ENCODE measurements around the gene HDLBP. TPM values are rescaled to one million over a fixed set of nuclear protein-coding genes. Genes with fewer than 3 reads are reported as not detected.

Gene HDLBP
- total RNA-seq, 2 experiments from 2014 or later, result 170 to 176 TPM

DNA sequence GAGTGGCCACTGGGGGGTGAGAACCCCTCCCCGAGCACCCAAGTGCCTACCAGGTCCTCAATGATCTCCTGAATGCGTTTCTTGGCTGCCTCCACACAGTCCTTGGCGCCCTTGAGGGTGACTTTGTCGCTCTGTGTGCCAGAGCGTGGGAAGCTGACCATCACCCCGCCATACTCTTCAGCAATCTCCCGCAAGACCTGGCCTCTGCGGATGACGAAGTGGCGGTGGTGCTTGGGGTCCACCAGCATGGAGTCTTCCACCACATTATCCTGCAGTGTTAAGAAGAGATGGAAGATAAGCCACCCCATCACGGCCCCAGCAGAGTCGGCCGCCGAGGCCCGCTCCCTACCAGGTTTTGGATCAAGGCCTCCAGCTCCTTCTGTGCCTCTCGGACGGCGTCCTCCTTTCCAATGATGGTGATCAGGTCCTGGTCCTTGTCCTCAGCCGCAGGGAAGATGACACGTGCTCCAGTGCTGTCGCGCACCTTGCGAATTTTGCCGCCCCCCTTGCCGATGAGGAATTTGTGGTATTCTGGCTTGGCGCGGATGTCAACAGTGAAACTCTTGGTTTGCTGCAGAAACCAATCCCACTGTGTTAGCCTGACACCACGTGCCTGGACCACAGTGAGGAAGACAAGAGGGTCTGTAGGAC is 75.8 kb downstream of the HDLBP start:
- H3K79me2 ChIP-seq (ENCODE audit: insufficient read depth, low read depth, low read length), result no peaks in the 10 kb centered on the region
- BruUV-seq (replicated peaks), result no TSS peak
- no peaks in the 10 kb centered on the region for H3K9me2 ChIP-seq (ENCODE audit: insufficient read depth, low read length)
- no peak overlapping the region for H2AFZ ChIP-seq (ENCODE audit: low read length)
- intact Hi-C loops (cut with micrococcal nuclease; ENCODE audit: unreplicated experiment), result no loop called here
- H3K4me2 ChIP-seq (ENCODE audit: low read length), result no peak overlapping the region
- H3K9me3 ChIP-seq (ENCODE audit: low read length), result no peaks in the 10 kb centered on the region
- CTCF ChIA-PET (ENCODE audit: unreplicated experiment), result no interaction called here
- no peak for TF ChIP-seq EZH2phosphoT487 (IDR thresholded peaks at IDR 0.05; ENCODE audit: borderline replicate concordance, low read depth, low read length)
- TF ChIP-seq, protein P1, sequence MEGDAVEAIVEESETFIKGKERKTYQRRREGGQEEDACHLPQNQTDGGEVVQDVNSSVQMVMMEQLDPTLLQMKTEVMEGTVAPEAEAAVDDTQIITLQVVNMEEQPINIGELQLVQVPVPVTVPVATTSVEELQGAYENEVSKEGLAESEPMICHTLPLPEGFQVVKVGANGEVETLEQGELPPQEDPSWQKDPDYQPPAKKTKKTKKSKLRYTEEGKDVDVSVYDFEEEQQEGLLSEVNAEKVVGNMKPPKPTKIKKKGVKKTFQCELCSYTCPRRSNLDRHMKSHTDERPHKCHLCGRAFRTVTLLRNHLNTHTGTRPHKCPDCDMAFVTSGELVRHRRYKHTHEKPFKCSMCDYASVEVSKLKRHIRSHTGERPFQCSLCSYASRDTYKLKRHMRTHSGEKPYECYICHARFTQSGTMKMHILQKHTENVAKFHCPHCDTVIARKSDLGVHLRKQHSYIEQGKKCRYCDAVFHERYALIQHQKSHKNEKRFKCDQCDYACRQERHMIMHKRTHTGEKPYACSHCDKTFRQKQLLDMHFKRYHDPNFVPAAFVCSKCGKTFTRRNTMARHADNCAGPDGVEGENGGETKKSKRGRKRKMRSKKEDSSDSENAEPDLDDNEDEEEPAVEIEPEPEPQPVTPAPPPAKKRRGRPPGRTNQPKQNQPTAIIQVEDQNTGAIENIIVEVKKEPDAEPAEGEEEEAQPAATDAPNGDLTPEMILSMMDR (conservative IDR thresholded peaks at IDR 0.05; ENCODE audit: low read length), result no peak
- no peaks in the 10 kb centered on the region for H3K4me1 ChIP-seq (ENCODE audit: insufficient read depth, low read length, poor library complexity, severe bottlenecking)
- H3K27ac ChIP-seq (ENCODE audit: low read depth, low read length, poor library complexity, severe bottlenecking), result no peak overlapping the region
- H3K36me3 ChIP-seq (ENCODE audit: insufficient read depth, low read length), result peaks cover 92% of the 10 kb centered on the region
- no peak for DNase-seq (ENCODE audit: low spot score)
- POLR2A ChIA-PET, result no interaction called here
- no peak overlapping the region for H3K4me3 ChIP-seq (ENCODE audit: low read depth, low read length, poor library complexity, severe bottlenecking)
- no peaks in the 10 kb centered on the region for H4K20me1 ChIP-seq (ENCODE audit: insufficient read depth, low read length)

DNA sequence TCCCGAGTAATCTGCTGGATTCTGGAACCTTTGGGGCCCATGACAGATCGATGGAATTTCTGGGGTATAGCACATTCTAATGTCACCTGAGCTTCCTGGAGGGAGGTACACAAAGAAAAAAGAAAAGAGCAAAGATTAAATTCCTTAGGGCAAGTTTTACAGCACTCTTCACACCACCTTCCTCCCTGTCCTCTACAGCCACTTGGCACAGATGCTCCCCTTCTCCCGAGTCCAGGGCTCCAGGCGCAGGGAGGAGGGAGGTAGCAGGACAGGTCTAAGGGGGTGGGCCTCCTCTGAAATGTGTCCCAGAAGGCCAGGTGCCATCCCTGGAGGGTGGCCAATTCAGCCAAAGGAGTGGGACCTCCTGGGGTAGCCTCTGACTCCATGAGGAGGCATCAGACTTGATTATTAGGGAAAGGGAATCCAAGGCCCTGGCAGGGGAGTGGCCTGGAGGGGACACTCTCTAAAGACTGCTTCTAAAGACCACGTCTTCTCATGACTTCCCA is 76.7 kb downstream of the HDLBP start:
- Histone ChIP-seq H3K9me2 (ENCODE audit: insufficient read depth, low read length) (no peaks in the 10 kb centered on the region), H3K4me1 (ENCODE audit: insufficient read depth, low read length, poor library complexity, severe bottlenecking) (no peaks in the 10 kb centered on the region), H3K9me3 (ENCODE audit: low read length) (no peaks in the 10 kb centered on the region), H3K27ac (ENCODE audit: low read depth, low read length, poor library complexity, severe bottlenecking) (no peak overlapping the region), H3K4me2 (ENCODE audit: low read length) (no peak overlapping the region), H3K36me3 (ENCODE audit: insufficient read depth, low read length) (peaks cover 94% of the 10 kb centered on the region), H3K79me2 (ENCODE audit: insufficient read depth, low read depth, low read length) (no peaks in the 10 kb centered on the region), H4K20me1 (ENCODE audit: insufficient read depth, low read length) (no peaks in the 10 kb centered on the region), H2AFZ (ENCODE audit: low read length) (no peak overlapping the region), H3K4me3 (ENCODE audit: low read depth, low read length, poor library complexity, severe bottlenecking) (no peak overlapping the region)
- POLR2A ChIA-PET, result no interaction called here
- no peak for DNase-seq (ENCODE audit: low spot score)
- CTCF ChIA-PET (ENCODE audit: unreplicated experiment), result no interaction called here
- BruUV-seq (replicated peaks), result no TSS peak
- TF ChIP-seq, protein P1 (conservative IDR thresholded peaks at IDR 0.05; ENCODE audit: low read length), result no peak
- TF ChIP-seq EZH2phosphoT487 (IDR thresholded peaks at IDR 0.05; ENCODE audit: borderline replicate concordance, low read depth, low read length), result no peak
- intact Hi-C loops (cut with micrococcal nuclease; ENCODE audit: unreplicated experiment), result no loop called here

DNA sequence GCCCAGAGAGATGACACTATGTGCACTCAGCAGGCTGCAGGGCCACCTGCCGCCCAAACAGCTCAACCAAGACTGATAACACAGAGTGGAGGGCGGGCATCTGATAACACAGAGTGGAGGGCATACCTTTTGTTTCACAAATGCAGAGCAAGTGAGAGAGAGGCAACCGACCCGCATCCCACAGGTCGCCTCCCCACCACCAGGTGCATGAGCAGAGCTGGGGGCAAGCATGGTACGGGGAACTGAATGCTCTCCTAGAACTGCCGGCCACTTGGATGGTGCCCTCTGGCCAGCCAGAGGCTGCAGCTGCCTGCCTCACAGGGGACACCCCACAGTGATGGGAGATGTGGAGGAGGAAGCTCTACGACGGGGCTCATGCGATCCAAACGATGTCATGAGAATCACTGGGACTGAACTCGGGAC is 77.5 kb downstream of the HDLBP start:
- POLR2A ChIA-PET, result no interaction called here
- CTCF ChIA-PET (ENCODE audit: unreplicated experiment), result no interaction called here
- BruUV-seq (replicated peaks), result no TSS peak

More for the DNA sequence above, 77.5 kb downstream of the HDLBP start:
- Histone ChIP-seq H2AFZ (ENCODE audit: low read length) (no peak overlapping the region), H3K9me2 (ENCODE audit: insufficient read depth, low read length) (no peaks in the 10 kb centered on the region), H4K20me1 (ENCODE audit: insufficient read depth, low read length) (no peaks in the 10 kb centered on the region), H3K4me3 (ENCODE audit: low read depth, low read length, poor library complexity, severe bottlenecking) (no peak overlapping the region), H3K9me3 (ENCODE audit: low read length) (no peaks in the 10 kb centered on the region), H3K4me1 (ENCODE audit: insufficient read depth, low read length, poor library complexity, severe bottlenecking) (no peaks in the 10 kb centered on the region), H3K4me2 (ENCODE audit: low read length) (no peak overlapping the region), H3K27ac (ENCODE audit: low read depth, low read length, poor library complexity, severe bottlenecking) (no peak overlapping the region), H3K36me3 (ENCODE audit: insufficient read depth, low read length) (peaks cover 94% of the 10 kb centered on the region), H3K79me2 (ENCODE audit: insufficient read depth, low read depth, low read length) (no peaks in the 10 kb centered on the region)
- intact Hi-C loops (cut with micrococcal nuclease; ENCODE audit: unreplicated experiment), result no loop called here
- no peak for DNase-seq (ENCODE audit: low spot score)
- TF ChIP-seq, protein P1 (conservative IDR thresholded peaks at IDR 0.05; ENCODE audit: low read length), result no peak
- no peak for TF ChIP-seq EZH2phosphoT487 (IDR thresholded peaks at IDR 0.05; ENCODE audit: borderline replicate concordance, low read depth, low read length)
